MM.1S (cell line): ENCODE measurements around the gene DACH1.

Experiments
- DNase-seq: peaks from one replicate; pipeline ENCODE4 v3.0.0-alpha.2; 2015
- H2AFZ ChIP-seq: fragments of 300-600 bp; sonication (generic); 2 replicates; pipeline ENCODE4 v1.6.0; 2016; ENCODE audit warnings: antibody characterized with exemption, low read length
- H3F3A ChIP-seq: fragments of 300-600 bp; sonication (generic); 2 replicates; pipeline ENCODE4 v1.6.1; 2016; ENCODE audit warnings: mild to moderate bottlenecking, antibody characterized with exemption, low read length, moderate library complexity, mixed read lengths; ENCODE audit not compliant: insufficient read depth
- H3K27ac ChIP-seq: fragments of 300-600 bp; sonication (generic); 2 replicates; pipeline ENCODE4 v1.5.1; 2016; ENCODE audit warnings: mild to moderate bottlenecking, low read length
- H3K27me3 ChIP-seq: fragments of 300-600 bp; sonication (generic); replicated peaks from 2 replicates; pipeline ENCODE4 v1.6.0; 2016; ENCODE audit warnings: low read length; ENCODE audit not compliant: insufficient read depth
- H3K36me3 ChIP-seq: fragments of 300-600 bp; sonication (generic); replicated peaks from 2 replicates; pipeline ENCODE4 v1.6.1; 2016; ENCODE audit warnings: mild to moderate bottlenecking, low read length, mixed read lengths; ENCODE audit not compliant: insufficient read depth
- H3K4me1 ChIP-seq: fragments of 300-600 bp; sonication (generic); 2 replicates; pipeline ENCODE4 v1.6.1; 2016; ENCODE audit warnings: low read length, mixed read lengths
- H3K4me2 ChIP-seq: fragments of 300-600 bp; sonication (generic); 2 replicates; pipeline ENCODE4 v1.6.0; 2016; ENCODE audit warnings: low read depth, low read length
- H3K4me3 ChIP-seq: fragments of 300-600 bp; sonication (generic); 2 replicates; pipeline ENCODE4 v1.5.1; 2016; ENCODE audit warnings: low read length, mixed read lengths
- H3K79me2 ChIP-seq: fragments of 300-600 bp; sonication (generic); 2 replicates; pipeline ENCODE4 v1.6.1; 2016; ENCODE audit warnings: mixed run types, low read length, mixed read lengths
- H3K9ac ChIP-seq: fragments of 300-600 bp; sonication (generic); 2 replicates; pipeline ENCODE4 v1.6.1; 2016; ENCODE audit warnings: low read length, mixed read lengths
- H3K9me2 ChIP-seq: fragments of 300-600 bp; sonication (generic); replicated peaks from 2 replicates; pipeline ENCODE4 v1.6.1; 2016; ENCODE audit warnings: mild to moderate bottlenecking, low read length, mixed read lengths; ENCODE audit not compliant: insufficient read depth
- H3K9me3 ChIP-seq: fragments of 300-600 bp; sonication (generic); replicated peaks from 2 replicates; pipeline ENCODE4 v1.6.1; 2016; ENCODE audit warnings: mild to moderate bottlenecking, low read length, mixed read lengths; ENCODE audit not compliant: insufficient read depth
- H4K20me1 ChIP-seq: fragments of 300-600 bp; sonication (generic); 2 replicates; pipeline ENCODE4 v1.6.1; 2016; ENCODE audit warnings: mild to moderate bottlenecking, low read length, moderate library complexity, mixed read lengths; ENCODE audit not compliant: insufficient read depth
- CTCF ChIP-seq: fragments of 300-600 bp; sonication (generic); IDR thresholded peaks from 2 replicates; pipeline ENCODE4 v1.5.1; 2016; ENCODE audit warnings: antibody characterized with exemption, low read length, mixed read lengths
- EZH2 ChIP-seq: fragments of 300-600 bp; sonication (generic); optimal IDR thresholded peaks from 2 replicates; pipeline ENCODE3; 2017; ENCODE audit warnings: low read depth, mild to moderate bottlenecking, antibody characterized with exemption, low read length, mixed read lengths
- EZH2phosphoT487 ChIP-seq: fragments of 300-600 bp; sonication (generic); IDR thresholded peaks from 2 replicates; pipeline ENCODE4 v1.6.1; 2018; ENCODE audit warnings: antibody characterized with exemption, low read length

The DACH1 gene

DNA sequence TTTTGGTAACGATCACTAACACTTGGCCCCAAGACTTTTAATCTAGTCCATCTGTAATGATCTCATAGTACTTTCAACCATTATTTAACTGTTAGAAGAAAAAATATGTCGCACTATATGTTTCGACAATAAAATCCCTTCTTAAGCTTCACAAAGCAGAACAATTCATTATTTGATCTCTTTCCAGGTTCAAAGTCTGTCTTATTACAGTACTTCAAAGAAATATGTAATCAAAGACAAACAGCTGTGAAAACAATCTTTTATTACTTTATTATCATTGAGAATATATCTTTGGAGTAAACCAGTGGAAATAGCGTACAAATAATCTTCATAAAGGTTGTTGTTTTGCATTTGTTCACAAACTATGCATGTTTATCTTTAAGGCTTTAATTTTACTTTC, 93.5 kb downstream of the DACH1 start:
- no peaks in the 10 kb centered on the region for H3K27me3 ChIP-seq
- no peaks in the 10 kb centered on the region for H3K79me2 ChIP-seq
- H3K36me3 ChIP-seq: no peaks in the 10 kb centered on the region
- no peak overlapping the region for H3K27ac ChIP-seq
- H4K20me1 ChIP-seq: no peaks in the 10 kb centered on the region
- no peak overlapping the region for H3K4me3 ChIP-seq
- H3F3A ChIP-seq: no peaks in the 10 kb centered on the region
- H2AFZ ChIP-seq: no peak overlapping the region
- H3K4me1 ChIP-seq: no peaks in the 10 kb centered on the region
- H3K4me2 ChIP-seq: no peak overlapping the region
- no peak overlapping the region for H3K9ac ChIP-seq
- TF ChIP-seq EZH2 (no peak), EZH2phosphoT487 (no peak), CTCF (no peak)
- H3K9me3 ChIP-seq: no peaks in the 10 kb centered on the region
- DNase-seq: no peak
- no peaks in the 10 kb centered on the region for H3K9me2 ChIP-seq

GRCh38 chr13:71772361-71772760, 94.6 kb downstream of the DACH1 start:
- H3F3A ChIP-seq: no peaks in the 10 kb centered on the region
- H3K27ac ChIP-seq: no peak overlapping the region
- H3K36me3 ChIP-seq: no peaks in the 10 kb centered on the region
- H4K20me1 ChIP-seq: no peaks in the 10 kb centered on the region
- H3K4me1 ChIP-seq: no peaks in the 10 kb centered on the region
- no peaks in the 10 kb centered on the region for H3K27me3 ChIP-seq
- no peak overlapping the region for H3K4me3 ChIP-seq
- no peak overlapping the region for H3K9ac ChIP-seq
- no peak for DNase-seq
- H3K79me2 ChIP-seq: no peaks in the 10 kb centered on the region
- no peak for TF ChIP-seq EZH2phosphoT487
- H3K9me3 ChIP-seq: no peaks in the 10 kb centered on the region
- no peak overlapping the region for H3K4me2 ChIP-seq
- no peak overlapping the region for H2AFZ ChIP-seq
- H3K9me2 ChIP-seq: no peaks in the 10 kb centered on the region

GRCh38 chr13:71771144-71771543, 95.9 kb downstream of the DACH1 start:
- H3K9ac ChIP-seq: no peak overlapping the region
- H3K27ac ChIP-seq: no peak overlapping the region
- H3K27me3 ChIP-seq: no peaks in the 10 kb centered on the region
- H4K20me1 ChIP-seq: no peaks in the 10 kb centered on the region
- TF ChIP-seq EZH2phosphoT487 (no peak), EZH2 (no peak), CTCF (no peak)
- DNase-seq: no peak
- no peak overlapping the region for H3K4me2 ChIP-seq
- H2AFZ ChIP-seq: no peak overlapping the region
- H3K36me3 ChIP-seq: no peaks in the 10 kb centered on the region
- no peaks in the 10 kb centered on the region for H3K9me2 ChIP-seq
- no peak overlapping the region for H3K4me3 ChIP-seq
- no peaks in the 10 kb centered on the region for H3K9me3 ChIP-seq
- no peaks in the 10 kb centered on the region for H3K79me2 ChIP-seq
- H3K4me1 ChIP-seq: no peaks in the 10 kb centered on the region
- H3F3A ChIP-seq: no peaks in the 10 kb centered on the region

- no peaks in the 10 kb centered on the region for H3K9me2 ChIP-seq
- no peak overlapping the region for H3K9ac ChIP-seq
- no peak overlapping the region for H3K4me2 ChIP-seq
- no peak overlapping the region for H3K27ac ChIP-seq
- no peaks in the 10 kb centered on the region for H3K79me2 ChIP-seq
- H3K27me3 ChIP-seq: no peaks in the 10 kb centered on the region
- H3F3A ChIP-seq: no peaks in the 10 kb centered on the region
- H4K20me1 ChIP-seq: no peaks in the 10 kb centered on the region
- no peaks in the 10 kb centered on the region for H3K36me3 ChIP-seq
- no peaks in the 10 kb centered on the region for H3K4me1 ChIP-seq
- H3K9me3 ChIP-seq: no peaks in the 10 kb centered on the region
- DNase-seq: no peak
- no peak overlapping the region for H2AFZ ChIP-seq
- no peak for TF ChIP-seq EZH2
- no peak for TF ChIP-seq EZH2phosphoT487
- TF ChIP-seq CTCF: no peak
- no peak overlapping the region for H3K4me3 ChIP-seq
Measured at GRCh38 chr13:71770710-71771109, 96.3 kb downstream of the DACH1 start.
